GM12875 (cell line): ENCODE results near the gene SIX2.
A peak's percentile ranks its signal among the peaks of the same experiment; 100 is the strongest.

Experiments used
- H3K4me3 ChIP-seq: one replicate; pipeline ENCODE4 v1.5.1; 2011; ENCODE audit warnings: low read depth, low read length, control low read depth
- TF ChIP-seq, protein P1 (sequence below): IDR thresholded peaks from 2 replicates; pipeline ENCODE4 v1.5.1; 2011; ENCODE audit warnings: low read depth, mild to moderate bottlenecking, control low read depth, inconsistent platforms, low read length, moderate library complexity, borderline replicate concordance; ENCODE audit not compliant: insufficient read depth

The SIX2 gene

DNA sequence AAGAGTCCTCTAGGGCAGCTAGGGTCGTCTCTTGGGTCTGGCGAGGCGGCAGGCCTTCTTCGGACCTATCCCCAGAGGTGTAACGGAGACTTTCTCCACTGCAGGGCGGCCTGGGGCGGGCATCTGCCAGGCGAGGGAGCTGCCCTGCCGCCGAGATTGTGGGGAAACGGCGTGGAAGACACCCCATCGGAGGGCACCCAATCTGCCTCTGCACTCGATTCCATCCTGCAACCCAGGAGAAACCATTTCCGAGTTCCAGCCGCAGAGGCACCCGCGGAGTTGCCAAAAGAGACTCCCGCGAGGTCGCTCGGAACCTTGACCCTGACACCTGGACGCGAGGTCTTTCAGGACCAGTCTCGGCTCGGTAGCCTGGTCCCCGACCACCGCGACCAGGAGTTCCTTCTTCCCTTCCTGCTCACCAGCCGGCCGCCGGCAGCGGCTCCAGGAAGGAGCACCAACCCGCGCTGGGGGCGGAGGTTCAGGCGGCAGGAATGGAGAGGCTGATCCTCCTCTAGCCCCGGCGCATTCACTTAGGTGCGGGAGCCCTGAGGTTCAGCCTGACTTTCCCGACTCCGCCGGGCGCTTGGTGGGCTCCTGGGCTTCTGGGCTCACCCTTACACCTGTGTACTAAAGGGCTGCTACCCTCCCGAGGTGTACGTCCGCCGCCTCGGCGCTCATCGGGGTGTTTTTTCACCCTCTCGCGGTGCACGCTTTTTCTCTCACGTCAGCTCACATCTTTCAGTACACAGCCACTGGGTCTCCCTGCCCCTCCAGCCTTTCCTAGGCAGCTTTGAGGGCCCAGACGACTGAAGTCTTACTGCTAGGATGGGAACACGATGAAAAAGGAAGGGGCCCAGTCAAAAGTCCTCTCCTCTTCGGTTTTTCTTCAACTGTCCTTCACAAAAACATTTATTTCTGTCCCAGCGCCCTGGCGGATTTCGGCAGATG, 8.1 kb downstream of the SIX2 start:
- H3K4me3 ChIP-seq, result peak overlapping the region; percentile 35
- TF ChIP-seq, protein P1, sequence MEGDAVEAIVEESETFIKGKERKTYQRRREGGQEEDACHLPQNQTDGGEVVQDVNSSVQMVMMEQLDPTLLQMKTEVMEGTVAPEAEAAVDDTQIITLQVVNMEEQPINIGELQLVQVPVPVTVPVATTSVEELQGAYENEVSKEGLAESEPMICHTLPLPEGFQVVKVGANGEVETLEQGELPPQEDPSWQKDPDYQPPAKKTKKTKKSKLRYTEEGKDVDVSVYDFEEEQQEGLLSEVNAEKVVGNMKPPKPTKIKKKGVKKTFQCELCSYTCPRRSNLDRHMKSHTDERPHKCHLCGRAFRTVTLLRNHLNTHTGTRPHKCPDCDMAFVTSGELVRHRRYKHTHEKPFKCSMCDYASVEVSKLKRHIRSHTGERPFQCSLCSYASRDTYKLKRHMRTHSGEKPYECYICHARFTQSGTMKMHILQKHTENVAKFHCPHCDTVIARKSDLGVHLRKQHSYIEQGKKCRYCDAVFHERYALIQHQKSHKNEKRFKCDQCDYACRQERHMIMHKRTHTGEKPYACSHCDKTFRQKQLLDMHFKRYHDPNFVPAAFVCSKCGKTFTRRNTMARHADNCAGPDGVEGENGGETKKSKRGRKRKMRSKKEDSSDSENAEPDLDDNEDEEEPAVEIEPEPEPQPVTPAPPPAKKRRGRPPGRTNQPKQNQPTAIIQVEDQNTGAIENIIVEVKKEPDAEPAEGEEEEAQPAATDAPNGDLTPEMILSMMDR, result no peak

DNA sequence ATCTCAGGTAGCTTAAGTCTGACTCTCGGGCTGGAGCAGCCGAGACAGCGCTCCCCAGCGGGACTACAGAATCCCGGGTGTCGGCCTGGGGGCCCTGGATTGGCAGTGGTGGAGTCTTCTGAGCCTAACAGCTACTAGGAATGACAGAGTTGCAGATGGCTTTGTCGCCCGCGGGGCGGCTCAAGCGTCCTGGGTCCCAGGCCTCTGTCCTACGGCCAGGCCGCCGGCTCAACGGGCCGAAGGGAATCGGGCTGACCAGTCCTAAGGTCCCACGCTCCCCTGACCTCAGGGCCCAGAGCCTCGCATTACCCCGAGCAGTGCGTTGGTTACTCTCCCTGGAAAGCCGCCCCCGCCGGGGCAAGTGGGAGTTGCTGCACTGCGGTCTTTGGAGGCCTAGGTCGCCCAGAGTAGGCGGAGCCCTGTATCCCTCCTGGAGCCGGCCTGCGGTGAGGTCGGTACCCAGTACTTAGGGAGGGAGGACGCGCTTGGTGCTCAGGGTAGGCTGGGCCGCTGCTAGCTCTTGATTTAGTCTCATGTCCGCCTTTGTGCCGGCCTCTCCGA, 8.8 kb downstream of the SIX2 start:
- TF ChIP-seq, protein P1, result no peak

DNA sequence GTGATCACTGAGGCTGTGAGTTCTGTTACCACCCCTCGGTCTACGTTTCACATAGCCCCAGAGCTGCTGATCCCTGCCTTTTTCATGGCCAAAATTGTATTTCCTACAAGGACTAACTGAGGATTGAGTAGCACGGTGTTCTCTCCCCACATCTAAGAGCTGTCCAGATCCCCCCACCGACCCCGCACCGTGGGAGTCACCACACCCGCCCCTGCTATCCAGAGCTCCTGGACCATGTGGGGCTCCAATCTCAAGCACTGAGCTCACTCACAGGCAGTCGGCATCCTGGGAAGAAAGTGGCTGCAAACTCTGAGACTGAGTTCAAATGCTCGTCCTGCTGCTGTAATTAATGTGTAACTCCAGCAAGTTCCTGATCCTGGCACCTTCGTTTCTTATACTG, 9.7 kb downstream of the SIX2 start:
- no peak overlapping the region for H3K4me3 ChIP-seq
- TF ChIP-seq, protein P1, result no peak

More for the DNA sequence above, 8.8 kb downstream of the SIX2 start:
- H3K4me3 ChIP-seq, result no peak overlapping the region

DNA sequence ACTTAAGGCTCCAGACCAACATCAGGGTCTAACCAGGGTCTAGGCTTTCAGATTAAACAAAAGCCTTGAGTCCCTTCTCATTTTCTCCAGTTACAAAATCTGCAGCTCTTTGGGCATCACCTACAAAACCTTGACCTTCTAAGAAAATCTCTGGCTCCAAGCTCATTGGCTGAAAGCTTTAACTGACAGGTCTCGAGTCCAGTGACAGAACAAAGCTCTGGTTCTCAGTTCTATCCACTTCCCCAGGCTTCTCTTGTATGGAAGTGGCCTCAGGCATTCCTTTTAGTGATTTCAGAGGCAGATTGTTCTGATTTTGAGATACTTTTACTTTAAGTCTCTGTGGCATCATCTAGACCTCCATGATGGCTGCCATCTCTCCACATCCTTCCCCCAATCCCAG, 11.3 kb downstream of the SIX2 start:
- TF ChIP-seq, protein P1, result no peak

DNA sequence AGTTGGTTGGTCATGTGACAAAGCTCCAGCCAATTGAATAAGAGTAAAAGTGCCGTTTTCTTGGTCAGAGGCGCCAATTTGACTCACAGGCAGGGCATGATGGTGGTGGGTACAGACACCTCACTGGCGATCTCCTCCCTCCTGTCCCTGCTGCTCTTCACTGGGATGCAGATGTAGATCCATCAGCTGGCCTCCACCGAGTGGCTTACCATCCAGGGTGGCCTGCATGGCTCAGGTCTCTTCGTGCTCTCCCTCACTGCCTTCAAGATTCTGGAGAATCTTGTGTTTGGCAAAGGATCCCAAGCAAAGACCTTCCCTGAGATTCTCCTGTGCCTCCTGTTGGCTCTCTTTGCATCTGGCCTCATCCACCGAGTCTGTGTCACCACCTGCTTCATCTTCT, 12.9 kb downstream of the SIX2 start:
- TF ChIP-seq, protein P1, result no peak
- H3K4me3 ChIP-seq, result no peak overlapping the region

More for the DNA sequence above, 11.3 kb downstream of the SIX2 start:
- no peak overlapping the region for H3K4me3 ChIP-seq

DNA sequence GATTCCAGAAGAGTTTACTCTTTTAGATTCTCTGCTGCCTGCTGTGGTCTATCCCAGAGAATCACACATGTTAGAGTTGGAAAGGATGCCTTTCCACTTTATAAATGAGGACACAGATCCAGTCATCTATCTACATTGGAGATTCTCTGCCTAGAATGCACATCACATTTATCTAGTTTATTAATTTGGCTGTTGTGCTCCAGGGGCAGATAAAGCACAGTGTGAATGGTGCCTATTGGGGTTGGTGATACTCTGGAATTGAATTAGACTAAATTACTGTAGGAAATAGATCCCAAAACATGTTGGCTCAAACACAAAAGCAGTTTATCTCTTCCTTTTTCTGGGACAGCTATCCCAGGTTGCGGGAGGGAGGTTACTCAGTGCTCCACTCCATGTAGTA, 14.9 kb downstream of the SIX2 start:
- TF ChIP-seq, protein P1, result no peak
- H3K4me3 ChIP-seq, result no peak overlapping the region
